ENCODE data around the gene STK25. TPM values are rescaled to one million over a fixed set of nuclear protein-coding genes. Genes with fewer than 3 reads are reported as not detected.

The STK25 gene
- total and polyA plus RNA-seq, 3 donors from 2014 or later: 200 to 250 (median 224) TPM

DNA sequence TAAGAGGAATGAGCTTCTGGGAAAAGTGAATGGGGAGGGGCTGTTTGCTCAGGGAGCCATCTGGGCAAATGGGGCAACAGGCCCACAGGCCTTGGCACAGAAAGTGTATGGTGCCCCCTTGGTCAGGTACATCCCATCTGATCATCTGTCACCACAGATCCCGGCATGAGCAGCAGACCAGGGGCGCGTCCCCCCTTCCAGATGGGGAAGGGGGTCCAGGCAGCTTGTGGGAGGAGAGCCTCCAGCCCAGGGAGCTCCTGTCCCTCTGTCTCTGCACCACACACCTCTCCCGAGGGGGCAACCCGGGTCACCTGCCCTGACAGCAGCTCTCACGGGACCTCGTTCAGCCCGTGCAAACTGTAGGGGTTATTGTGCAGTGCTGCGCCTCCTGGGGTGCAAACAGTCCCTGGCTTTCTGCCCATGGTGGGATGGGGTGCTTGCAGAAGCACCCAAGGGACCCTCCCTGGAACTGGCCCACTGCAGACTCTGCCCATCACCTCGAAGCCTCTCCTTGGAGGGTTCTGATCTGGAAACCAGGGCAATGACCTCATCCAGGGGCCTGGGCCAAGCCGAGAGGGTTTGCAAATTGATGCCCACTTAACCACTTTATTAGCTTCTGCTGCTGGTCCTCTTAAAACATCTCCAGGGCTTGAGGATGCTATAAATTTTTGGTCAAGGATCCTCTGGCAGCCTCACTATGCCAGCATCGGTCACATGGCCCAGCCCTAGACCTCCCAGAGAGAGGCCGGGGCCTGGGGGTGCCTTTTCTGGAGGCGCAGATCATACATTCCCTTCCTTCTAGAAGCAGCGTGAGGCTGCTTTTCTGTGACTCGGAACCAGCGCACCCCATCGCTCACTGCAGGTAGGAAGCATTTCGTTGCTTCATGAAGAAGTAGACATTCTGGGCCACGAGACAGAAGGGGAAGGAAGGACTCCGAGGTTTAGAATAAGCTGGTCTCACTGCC, 42.5 kb upstream of the STK25 start:
- no peaks in the 10 kb centered on the region for H3K9me3 ChIP-seq
- TF ChIP-seq CTCF (IDR thresholded peaks at IDR 0.05): no peak
- no peak for TF ChIP-seq POLR2A (IDR thresholded peaks at IDR 0.05)
- no peak overlapping the region for H3K4me3 ChIP-seq
- H3K27me3 ChIP-seq: no peaks in the 10 kb centered on the region
- no peak overlapping the region for H3K27ac ChIP-seq
- 86% methylated on average over 17 to 21 of the region's 21 CpGs for WGBS, 2 donors
- DNase-seq: no peak
- intact Hi-C loops (cut with DNase I; ENCODE audit: low total_unique reads): no loop called here
- no peaks in the 10 kb centered on the region for H3K36me3 ChIP-seq (ENCODE audit: low read depth, missing control alignments)
- peaks cover 7% of the 10 kb centered on the region for H3K4me1 ChIP-seq

DNA sequence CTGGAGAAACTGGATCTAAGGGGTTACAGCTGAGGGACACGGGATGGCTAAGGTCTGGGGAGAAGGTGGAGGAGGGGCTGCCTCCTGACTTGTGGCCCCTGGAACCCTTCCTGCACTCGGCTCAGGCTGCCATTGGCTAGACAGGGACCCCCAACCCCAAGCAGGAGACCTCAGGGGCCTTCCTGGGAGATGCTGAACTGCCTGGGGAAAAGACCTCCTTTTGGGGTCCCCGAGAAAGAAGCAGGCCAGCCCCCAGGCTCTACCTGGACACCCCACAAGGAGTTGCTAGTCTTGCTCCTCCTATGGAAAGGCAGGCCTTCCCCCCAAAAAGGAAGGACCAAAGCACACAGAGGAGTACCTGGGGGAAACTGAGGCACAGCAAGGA, 40.1 kb upstream of the STK25 start:
- Histone ChIP-seq H3K27ac (no peak overlapping the region), H3K4me3 (no peak overlapping the region), H3K36me3 (ENCODE audit: low read depth, missing control alignments) (no peaks in the 10 kb centered on the region), H3K9me3 (no peaks in the 10 kb centered on the region), H3K4me1 (peaks cover 7% of the 10 kb centered on the region), H3K27me3 (no peaks in the 10 kb centered on the region)
- no peak for DNase-seq
- 80 to 89% methylated on average over 1 to 3 of the region's 3 CpGs for WGBS, 2 donors
- TF ChIP-seq POLR2A (IDR thresholded peaks at IDR 0.05): no peak
- TF ChIP-seq CTCF (IDR thresholded peaks at IDR 0.05): no peak
- intact Hi-C loops (cut with DNase I; ENCODE audit: low total_unique reads): no loop called here

GRCh38 chr2:241547781-241548450, 39.5 kb upstream of the STK25 start:
- DNase-seq: no peak
- H3K27ac ChIP-seq: no peak overlapping the region
- no peaks in the 10 kb centered on the region for H3K9me3 ChIP-seq
- intact Hi-C loops (cut with DNase I; ENCODE audit: low total_unique reads): no loop called here
- no peak overlapping the region for H3K4me3 ChIP-seq
- no peaks in the 10 kb centered on the region for H3K27me3 ChIP-seq
- no peak for TF ChIP-seq CTCF (IDR thresholded peaks at IDR 0.05)
- TF ChIP-seq POLR2A (IDR thresholded peaks at IDR 0.05): no peak
- WGBS, 2 donors: 89 to 91% methylated on average over 11 to 16 of the region's 16 CpGs
- peaks cover 7% of the 10 kb centered on the region for H3K4me1 ChIP-seq
- H3K36me3 ChIP-seq (ENCODE audit: low read depth, missing control alignments): no peaks in the 10 kb centered on the region

- TF ChIP-seq CTCF (IDR thresholded peaks at IDR 0.05): no peak
- TF ChIP-seq POLR2A (IDR thresholded peaks at IDR 0.05): no peak
- Histone ChIP-seq H3K4me1 (peaks cover 9% of the 10 kb centered on the region), H3K9me3 (no peaks in the 10 kb centered on the region), H3K27ac (no peak overlapping the region), H3K27me3 (no peaks in the 10 kb centered on the region), H3K4me3 (no peak overlapping the region), H3K36me3 (ENCODE audit: low read depth, missing control alignments) (no peaks in the 10 kb centered on the region)
- DNase-seq: peak; percentile 43
- intact Hi-C loops (cut with DNase I; ENCODE audit: low total_unique reads): no loop called here
- WGBS, 2 donors: 41 to 48% methylated on average over 25 of the region's 25 CpGs
These were observed 38.6 kb upstream of the STK25 start for GRCh38 chr2:241546771-241547498.

Data from testis (tissue), 3 donors.